Cardiac muscle cell (in vitro differentiated cells and primary cell): ENCODE data around the gene NEMP1. TPM values are rescaled to one million over a fixed set of nuclear protein-coding genes. Genes with fewer than 3 reads are reported as not detected.
"Not testable (repeated sequence)": the region's sequence is repeated elsewhere in the genome, so short reads cannot be mapped to it uniquely, and the experiment has no call there.

Source experiments
- DNase-seq, 2 donors: peaks; one replicate each; pipeline versions ENCODE4 v3.0.0 to v3.0.0-alpha.2; 2010 to 2017; ENCODE audit warnings: low read depth in 1 of 2, low spot score in 1 of 2
- H3K27ac ChIP-seq: fragments of 200-600 bp; sonication (generic); 2 replicates; pipeline ENCODE4 v1.5.1; 2016
- H3K27me3 ChIP-seq: fragments of 200-600 bp; sonication (generic); 2 replicates; pipeline ENCODE4 v1.6.0; 2016; ENCODE audit warnings: control low read depth
- H3K36me3 ChIP-seq: fragments of 200-600 bp; sonication (generic); 2 replicates; pipeline ENCODE4 v1.5.1; 2016; ENCODE audit warnings: control low read depth
- H3K4me1 ChIP-seq: fragments of 200-600 bp; sonication (generic); 2 replicates; pipeline ENCODE4 v1.8.1; 2017; ENCODE audit warnings: low read depth, mild to moderate bottlenecking, mixed run types
- H3K4me3 ChIP-seq: fragments of 200-600 bp; sonication (generic); 2 replicates; pipeline ENCODE4 v1.5.1; 2016; ENCODE audit warnings: mild to moderate bottlenecking
- H3K9me3 ChIP-seq: fragments of 200-600 bp; sonication (generic); 2 replicates; pipeline ENCODE4 v1.5.1; 2017; ENCODE audit warnings: low read depth, mild to moderate bottlenecking, control low read depth
- polyA plus RNA-seq: library from polyadenylated mRNA; unstranded; fragments of >200 nt; fragmentation: Nextera tagmentation; extraction: Ambion mirVana; gene quantifications from 2 replicates; pipeline ENCODE4 v1.2.1, GENCODE V29; 2016
- total RNA-seq: library from RNA; depleted of rRNA; stranded (reverse); fragments of >200 nt; gene quantifications from 2 replicates; pipeline ENCODE4 v1.2.3, GENCODE V29; 2016
- TF ChIP-seq, protein P1 (sequence below): IDR thresholded peaks from 2 replicates; pipeline ENCODE4 v1.5.1; 2012; ENCODE audit warnings: low read depth, mild to moderate bottlenecking, low read length

The NEMP1 gene
- total and polyA plus RNA-seq, 2 experiments from 2014 or later = 5.8 to 8.8 TPM

DNA sequence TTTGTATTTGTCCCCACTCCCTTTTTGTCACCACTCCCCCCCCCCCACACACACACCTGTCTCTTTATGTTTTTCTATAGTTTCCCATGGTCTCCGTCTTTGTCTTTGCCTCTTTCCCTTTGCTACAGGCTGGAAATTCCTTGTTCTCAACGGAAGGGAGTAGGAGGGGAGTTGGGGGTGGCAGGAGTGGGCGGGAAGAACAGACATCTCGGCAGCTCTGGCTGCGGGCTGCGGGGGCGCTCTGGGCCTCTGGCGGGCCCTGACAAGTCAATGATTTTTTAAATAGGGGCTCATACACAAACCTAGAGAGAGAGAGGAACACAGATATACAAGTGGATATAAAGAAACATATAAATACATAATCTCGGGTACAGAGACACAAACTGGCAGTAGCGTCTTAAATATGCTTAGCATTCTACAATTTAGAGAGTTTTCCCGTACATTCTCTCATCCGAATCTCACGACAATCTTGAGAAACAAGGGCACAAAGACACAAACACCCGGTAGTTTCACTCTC, 8.0 kb upstream of the NEMP1 start:
- Histone ChIP-seq H3K36me3 (peaks cover 1% of the 10 kb centered on the region), H3K27me3 (no peaks in the 10 kb centered on the region), H3K4me1 (peaks cover 15% of the 10 kb centered on the region), H3K27ac (peak overlapping the region; percentile 92), H3K9me3 (no peaks in the 10 kb centered on the region), H3K4me3 (peak overlapping the region; percentile 76)
- TF ChIP-seq, protein P1, sequence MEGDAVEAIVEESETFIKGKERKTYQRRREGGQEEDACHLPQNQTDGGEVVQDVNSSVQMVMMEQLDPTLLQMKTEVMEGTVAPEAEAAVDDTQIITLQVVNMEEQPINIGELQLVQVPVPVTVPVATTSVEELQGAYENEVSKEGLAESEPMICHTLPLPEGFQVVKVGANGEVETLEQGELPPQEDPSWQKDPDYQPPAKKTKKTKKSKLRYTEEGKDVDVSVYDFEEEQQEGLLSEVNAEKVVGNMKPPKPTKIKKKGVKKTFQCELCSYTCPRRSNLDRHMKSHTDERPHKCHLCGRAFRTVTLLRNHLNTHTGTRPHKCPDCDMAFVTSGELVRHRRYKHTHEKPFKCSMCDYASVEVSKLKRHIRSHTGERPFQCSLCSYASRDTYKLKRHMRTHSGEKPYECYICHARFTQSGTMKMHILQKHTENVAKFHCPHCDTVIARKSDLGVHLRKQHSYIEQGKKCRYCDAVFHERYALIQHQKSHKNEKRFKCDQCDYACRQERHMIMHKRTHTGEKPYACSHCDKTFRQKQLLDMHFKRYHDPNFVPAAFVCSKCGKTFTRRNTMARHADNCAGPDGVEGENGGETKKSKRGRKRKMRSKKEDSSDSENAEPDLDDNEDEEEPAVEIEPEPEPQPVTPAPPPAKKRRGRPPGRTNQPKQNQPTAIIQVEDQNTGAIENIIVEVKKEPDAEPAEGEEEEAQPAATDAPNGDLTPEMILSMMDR = peak; percentile 47
- peak; percentile 82 to 89 for DNase-seq

GRCh38 chr12:57085999-57086492, 7.5 kb upstream of the NEMP1 start:
- TF ChIP-seq, protein P1 = no peak
- H3K36me3 ChIP-seq = no peaks in the 10 kb centered on the region
- H3K4me1 ChIP-seq = peaks cover 15% of the 10 kb centered on the region
- DNase-seq = peak in 1 of 2 donors; percentile 82
- no peaks in the 10 kb centered on the region for H3K27me3 ChIP-seq
- H3K4me3 ChIP-seq = peak overlapping the region; percentile 76
- no peaks in the 10 kb centered on the region for H3K9me3 ChIP-seq
- peak overlapping the region; percentile 92 for H3K27ac ChIP-seq

GRCh38 chr12:57080855-57081254, 2.3 kb upstream of the NEMP1 start:
- Histone ChIP-seq H3K27ac (no peak overlapping the region), H3K36me3 (no peaks in the 10 kb centered on the region), H3K4me1 (peaks cover 10% of the 10 kb centered on the region), H3K4me3 (no peak overlapping the region), H3K9me3 (no peaks in the 10 kb centered on the region), H3K27me3 (no peaks in the 10 kb centered on the region)
- DNase-seq = no peak
- TF ChIP-seq, protein P1 = no peak

- Histone ChIP-seq H3K27ac (no peak overlapping the region), H3K9me3 (no peaks in the 10 kb centered on the region), H3K27me3 (no peaks in the 10 kb centered on the region), H3K4me1 (peaks cover 5% of the 10 kb centered on the region), H3K4me3 (no peak overlapping the region), H3K36me3 (no peaks in the 10 kb centered on the region)
- TF ChIP-seq, protein P1 = no peak
- no peak for DNase-seq
Measured at GRCh38 chr12:57079821-57080220, 1.2 kb upstream of the NEMP1 start.

GRCh38 chr12:57073566-57074450, 4.8 kb downstream of the NEMP1 start:
- peaks cover 13% of the 10 kb centered on the region for H3K36me3 ChIP-seq
- H3K4me3 ChIP-seq, DNase-seq: not testable (repeated sequence)

DNA sequence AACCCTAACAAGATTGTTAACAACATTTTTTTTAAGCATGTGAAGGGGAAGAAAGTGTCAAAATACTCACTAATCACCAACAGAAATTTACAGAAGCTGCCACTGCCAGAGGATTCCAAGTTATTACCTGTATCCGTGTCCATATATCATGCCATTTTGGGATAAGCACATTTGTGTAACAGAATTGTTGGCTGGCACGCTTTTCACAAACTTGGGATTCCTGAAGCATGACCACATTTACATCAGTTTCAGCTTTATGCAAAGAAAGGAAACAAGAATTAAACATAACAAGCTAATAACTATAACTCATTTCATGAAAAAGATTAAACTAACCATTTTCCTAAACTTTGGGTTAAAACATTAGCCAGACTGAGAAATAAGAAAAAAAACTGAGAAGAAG, 5.9 kb downstream of the NEMP1 start:
- TF ChIP-seq, protein P1 = no peak
- no peak for DNase-seq
- H3K36me3 ChIP-seq = peaks cover 18% of the 10 kb centered on the region

More at GRCh38 chr12:57073566-57074450, 4.8 kb downstream of the NEMP1 start:
- H3K9me3 ChIP-seq, H3K27ac ChIP-seq, H3K27me3 ChIP-seq, H3K4me1 ChIP-seq: not testable (repeated sequence)

More for the DNA sequence above, 5.9 kb downstream of the NEMP1 start:
- Histone ChIP-seq H3K27me3 (no peaks in the 10 kb centered on the region), H3K4me1 (peaks cover 6% of the 10 kb centered on the region), H3K9me3 (no peaks in the 10 kb centered on the region), H3K27ac (no peak overlapping the region), H3K4me3 (no peak overlapping the region)
